BE2C (cell line): ENCODE data around the gene CAMTA1.

Experiments used
- DNase-seq: peaks from one replicate; pipeline ENCODE4 v3.0.0-alpha.2; 2020
- H3K27me3 ChIP-seq: fragments of 250-450 bp; sonication (Bioruptor Pico); 2 replicates; pipeline ENCODE4 v1.5.1; 2020; ENCODE audit warnings: mild to moderate bottlenecking
- H3K36me3 ChIP-seq: fragments of 250-450 bp; sonication (Bioruptor Pico); 2 replicates; pipeline ENCODE4 v1.5.1; 2020; ENCODE audit warnings: mild to moderate bottlenecking
- H3K4me1 ChIP-seq: fragments of 250-450 bp; sonication (Bioruptor Pico); 2 replicates; pipeline ENCODE4 v1.5.1; 2020
- H3K4me3 ChIP-seq: 2 replicates; pipeline ENCODE4 v1.5.1; 2011; ENCODE audit warnings: low read depth, low read length
- H3K9me3 ChIP-seq: fragments of 250-450 bp; sonication (Bioruptor Pico); 2 replicates; pipeline ENCODE4 v1.5.1; 2020
- CTCF ChIP-seq: IDR thresholded peaks from 2 replicates; pipeline ENCODE4 v1.5.1; 2012; ENCODE audit warnings: mild to moderate bottlenecking, low read depth, low read length

The CAMTA1 gene

GRCh38 chr1:7501723-7502603, 716.7 kb downstream of the CAMTA1 start:
- no peak overlapping the region for H3K4me3 ChIP-seq
- DNase-seq: no peak
- peaks cover 6% of the 10 kb centered on the region for H3K4me1 ChIP-seq
- no peaks in the 10 kb centered on the region for H3K27me3 ChIP-seq
- no peaks in the 10 kb centered on the region for H3K9me3 ChIP-seq
- H3K36me3 ChIP-seq: no peaks in the 10 kb centered on the region
- no peak for TF ChIP-seq CTCF

- DNase-seq: no peak
- Histone ChIP-seq H3K27me3 (no peaks in the 10 kb centered on the region), H3K4me1 (peaks cover 6% of the 10 kb centered on the region), H3K4me3 (no peak overlapping the region), H3K36me3 (no peaks in the 10 kb centered on the region), H3K9me3 (no peaks in the 10 kb centered on the region)
- TF ChIP-seq CTCF: no peak
Measured at GRCh38 chr1:7503691-7504437, 718.6 kb downstream of the CAMTA1 start.

- no peaks in the 10 kb centered on the region for H3K9me3 ChIP-seq
- no peaks in the 10 kb centered on the region for H3K36me3 ChIP-seq
- H3K27me3 ChIP-seq: no peaks in the 10 kb centered on the region
- DNase-seq: no peak
- peaks cover 6% of the 10 kb centered on the region for H3K4me1 ChIP-seq
- no peak for TF ChIP-seq CTCF
- H3K4me3 ChIP-seq: no peak overlapping the region
Measured at GRCh38 chr1:7504438-7504720, 719.1 kb downstream of the CAMTA1 start.

- no peaks in the 10 kb centered on the region for H3K27me3 ChIP-seq
- no peak for TF ChIP-seq CTCF
- no peak for DNase-seq
- no peak overlapping the region for H3K4me3 ChIP-seq
- H3K36me3 ChIP-seq: no peaks in the 10 kb centered on the region
- H3K4me1 ChIP-seq: peaks cover 6% of the 10 kb centered on the region
- no peaks in the 10 kb centered on the region for H3K9me3 ChIP-seq
Measured at GRCh38 chr1:7505094-7505770, 720.0 kb downstream of the CAMTA1 start.

- peaks cover 6% of the 10 kb centered on the region for H3K4me1 ChIP-seq
- H3K27me3 ChIP-seq: no peaks in the 10 kb centered on the region
- no peak for TF ChIP-seq CTCF
- no peak overlapping the region for H3K4me3 ChIP-seq
- H3K36me3 ChIP-seq: no peaks in the 10 kb centered on the region
- no peak for DNase-seq
- no peaks in the 10 kb centered on the region for H3K9me3 ChIP-seq
Measured at GRCh38 chr1:7505771-7506453, 720.7 kb downstream of the CAMTA1 start.
